ENCODE results near the gene GGT1. TPM values are rescaled to one million over a fixed set of nuclear protein-coding genes. Genes with fewer than 3 reads are reported as not detected.

GGT1 gene
- polyA plus RNA-seq, 2 donors = 1.5 to 3.9 TPM

GRCh38 chr22:24566899-24567511 lies 36.0 kb upstream of the GGT1 start:
- Histone ChIP-seq H3K36me3 (ENCODE audit: control insufficient read depth in 2 of 2, insufficient read depth in 2 of 2, low read length in 1 of 2) (peaks cover 4 to 29% of the 10 kb centered on the region in 2 donors), H3K9me3 (ENCODE audit: control insufficient read depth in 2 of 2, insufficient read depth in 1 of 2, low read depth in 1 of 2, low read length in 1 of 2) (no peaks in the 10 kb centered on the region), H3K4me3 (ENCODE audit: low read depth in 1 of 2, low read length in 2 of 2) (no peak overlapping the region), H3K27me3 (ENCODE audit: control insufficient read depth in 1 of 2, insufficient read depth in 2 of 2, low read length in 2 of 2) (no peaks in the 10 kb centered on the region), H3K27ac (ENCODE audit: low read depth in 2 of 2, low read length in 1 of 2) (no peak overlapping the region), H3K4me1 (ENCODE audit: control insufficient read depth in 2 of 2, insufficient read depth in 2 of 2, low read length in 1 of 2) (no peaks in the 10 kb centered on the region)
- 72 to 73% methylated on average over 8 of the region's 8 CpGs for WGBS, 2 donors

- no peak overlapping the region for H3K4me3 ChIP-seq (ENCODE audit: low read depth in 1 of 2, low read length in 2 of 2)
- H3K27ac ChIP-seq (ENCODE audit: low read depth in 2 of 2, low read length in 1 of 2) = no peak overlapping the region
- H3K4me1 ChIP-seq (ENCODE audit: control insufficient read depth in 2 of 2, insufficient read depth in 2 of 2, low read length in 1 of 2) = no peaks in the 10 kb centered on the region
- peaks cover 8 to 35% of the 10 kb centered on the region in 2 donors for H3K36me3 ChIP-seq (ENCODE audit: control insufficient read depth in 2 of 2, insufficient read depth in 2 of 2, low read length in 1 of 2)
- WGBS, 2 donors = 80 to 82% methylated on average over 10 of the region's 10 CpGs
- no peaks in the 10 kb centered on the region for H3K27me3 ChIP-seq (ENCODE audit: control insufficient read depth in 1 of 2, insufficient read depth in 2 of 2, low read length in 2 of 2)
- no peaks in the 10 kb centered on the region for H3K9me3 ChIP-seq (ENCODE audit: control insufficient read depth in 2 of 2, insufficient read depth in 1 of 2, low read depth in 1 of 2, low read length in 1 of 2)
Measured at GRCh38 chr22:24567668-24568067, 35.3 kb upstream of the GGT1 start.

- H3K4me1 ChIP-seq (ENCODE audit: control insufficient read depth in 2 of 2, insufficient read depth in 2 of 2, low read length in 1 of 2) = no peaks in the 10 kb centered on the region
- no peaks in the 10 kb centered on the region for H3K9me3 ChIP-seq (ENCODE audit: control insufficient read depth in 2 of 2, insufficient read depth in 1 of 2, low read depth in 1 of 2, low read length in 1 of 2)
- 92% methylated on average over 7 of the region's 7 CpGs for WGBS, 2 donors
- no peak overlapping the region for H3K27ac ChIP-seq (ENCODE audit: low read depth in 2 of 2, low read length in 1 of 2)
- no peaks in the 10 kb centered on the region for H3K27me3 ChIP-seq (ENCODE audit: control insufficient read depth in 1 of 2, insufficient read depth in 2 of 2, low read length in 2 of 2)
- H3K4me3 ChIP-seq (ENCODE audit: low read depth in 1 of 2, low read length in 2 of 2) = no peak overlapping the region
- H3K36me3 ChIP-seq (ENCODE audit: control insufficient read depth in 2 of 2, insufficient read depth in 2 of 2, low read length in 1 of 2) = peaks cover 11 to 44% of the 10 kb centered on the region in 2 donors
Measured at GRCh38 chr22:24571266-24571665, 31.7 kb upstream of the GGT1 start.

- Histone ChIP-seq H3K9me3 (ENCODE audit: control insufficient read depth in 2 of 2, insufficient read depth in 1 of 2, low read depth in 1 of 2, low read length in 1 of 2) (no peaks in the 10 kb centered on the region), H3K4me3 (ENCODE audit: low read depth in 1 of 2, low read length in 2 of 2) (no peak overlapping the region), H3K4me1 (ENCODE audit: control insufficient read depth in 2 of 2, insufficient read depth in 2 of 2, low read length in 1 of 2) (no peaks in the 10 kb centered on the region), H3K27me3 (ENCODE audit: control insufficient read depth in 1 of 2, insufficient read depth in 2 of 2, low read length in 2 of 2) (no peaks in the 10 kb centered on the region), H3K27ac (ENCODE audit: low read depth in 2 of 2, low read length in 1 of 2) (no peak overlapping the region), H3K36me3 (ENCODE audit: control insufficient read depth in 2 of 2, insufficient read depth in 2 of 2, low read length in 1 of 2) (peaks cover 8 to 16% of the 10 kb centered on the region in 2 donors)
- 48 to 58% methylated on average over 1 of the region's 1 CpG for WGBS, 2 donors
Measured at GRCh38 chr22:24576778-24577177, 26.2 kb upstream of the GGT1 start.

- Histone ChIP-seq H3K27ac (ENCODE audit: low read depth in 2 of 2, low read length in 1 of 2) (peak overlapping the region; percentile 22 to 70), H3K27me3 (ENCODE audit: control insufficient read depth in 1 of 2, insufficient read depth in 2 of 2, low read length in 2 of 2) (no peaks in the 10 kb centered on the region)
- 50 to 63% methylated on average over 8 of the region's 8 CpGs for WGBS, 2 donors
Measured at GRCh38 chr22:24578355-24579257, 24.4 kb upstream of the GGT1 start.

GRCh38 chr22:24579258-24579601 lies 23.8 kb upstream of the GGT1 start:
- no peaks in the 10 kb centered on the region for H3K27me3 ChIP-seq (ENCODE audit: control insufficient read depth in 1 of 2, insufficient read depth in 2 of 2, low read length in 2 of 2)
- no peaks in the 10 kb centered on the region for H3K9me3 ChIP-seq (ENCODE audit: control insufficient read depth in 2 of 2, insufficient read depth in 1 of 2, low read depth in 1 of 2, low read length in 1 of 2)
- H3K4me1 ChIP-seq (ENCODE audit: control insufficient read depth in 2 of 2, insufficient read depth in 2 of 2, low read length in 1 of 2) = peaks cover 5 to 13% of the 10 kb centered on the region in 2 donors
- peak overlapping the region in 1 of 2 donors; percentile 22 for H3K27ac ChIP-seq (ENCODE audit: low read depth in 2 of 2, low read length in 1 of 2)
- 35 to 45% methylated on average over 1 of the region's 1 CpG for WGBS, 2 donors
- peaks cover 0 to 2% of the 10 kb centered on the region in 2 donors for H3K36me3 ChIP-seq (ENCODE audit: control insufficient read depth in 2 of 2, insufficient read depth in 2 of 2, low read length in 1 of 2)
- H3K4me3 ChIP-seq (ENCODE audit: low read depth in 1 of 2, low read length in 2 of 2) = no peak overlapping the region

More at GRCh38 chr22:24578355-24579257, 24.4 kb upstream of the GGT1 start:
- peaks cover 0 to 4% of the 10 kb centered on the region in 2 donors for H3K36me3 ChIP-seq (ENCODE audit: control insufficient read depth in 2 of 2, insufficient read depth in 2 of 2, low read length in 1 of 2)
- peaks cover 3 to 12% of the 10 kb centered on the region in 2 donors for H3K4me1 ChIP-seq (ENCODE audit: control insufficient read depth in 2 of 2, insufficient read depth in 2 of 2, low read length in 1 of 2)
- H3K4me3 ChIP-seq (ENCODE audit: low read depth in 1 of 2, low read length in 2 of 2) = no peak overlapping the region
- no peaks in the 10 kb centered on the region for H3K9me3 ChIP-seq (ENCODE audit: control insufficient read depth in 2 of 2, insufficient read depth in 1 of 2, low read depth in 1 of 2, low read length in 1 of 2)

- H3K27me3 ChIP-seq (ENCODE audit: control insufficient read depth in 1 of 2, insufficient read depth in 2 of 2, low read length in 2 of 2) = no peaks in the 10 kb centered on the region
- H3K36me3 ChIP-seq (ENCODE audit: control insufficient read depth in 2 of 2, insufficient read depth in 2 of 2, low read length in 1 of 2) = no peaks in the 10 kb centered on the region
- peaks cover 5 to 13% of the 10 kb centered on the region in 2 donors for H3K4me1 ChIP-seq (ENCODE audit: control insufficient read depth in 2 of 2, insufficient read depth in 2 of 2, low read length in 1 of 2)
- peak overlapping the region; percentile 10 to 63 for H3K27ac ChIP-seq (ENCODE audit: low read depth in 2 of 2, low read length in 1 of 2)
- H3K9me3 ChIP-seq (ENCODE audit: control insufficient read depth in 2 of 2, insufficient read depth in 1 of 2, low read depth in 1 of 2, low read length in 1 of 2) = no peaks in the 10 kb centered on the region
- WGBS, 2 donors = 46 to 68% methylated on average over 2 of the region's 2 CpGs
- no peak overlapping the region for H3K4me3 ChIP-seq (ENCODE audit: low read depth in 1 of 2, low read length in 2 of 2)
Measured at GRCh38 chr22:24580276-24580675, 22.7 kb upstream of the GGT1 start.

- no peaks in the 10 kb centered on the region for H3K27me3 ChIP-seq (ENCODE audit: control insufficient read depth in 1 of 2, insufficient read depth in 2 of 2, low read length in 2 of 2)
- H3K4me1 ChIP-seq (ENCODE audit: control insufficient read depth in 2 of 2, insufficient read depth in 2 of 2, low read length in 1 of 2) = peaks cover 5 to 13% of the 10 kb centered on the region in 2 donors
- H3K36me3 ChIP-seq (ENCODE audit: control insufficient read depth in 2 of 2, insufficient read depth in 2 of 2, low read length in 1 of 2) = peaks cover 0 to 7% of the 10 kb centered on the region in 2 donors
- no peak overlapping the region for H3K4me3 ChIP-seq (ENCODE audit: low read depth in 1 of 2, low read length in 2 of 2)
- 54 to 64% methylated on average over 12 of the region's 12 CpGs for WGBS, 2 donors
- H3K9me3 ChIP-seq (ENCODE audit: control insufficient read depth in 2 of 2, insufficient read depth in 1 of 2, low read depth in 1 of 2, low read length in 1 of 2) = no peaks in the 10 kb centered on the region
- H3K27ac ChIP-seq (ENCODE audit: low read depth in 2 of 2, low read length in 1 of 2) = no peak overlapping the region
Measured at GRCh38 chr22:24582056-24582814, 20.8 kb upstream of the GGT1 start.

Measured in esophagus (tissue), 2 donors.